Measurements from ENCODE around the gene NGLY1. TPM values are rescaled to one million over a fixed set of nuclear protein-coding genes. Genes with fewer than 3 reads are reported as not detected.

The NGLY1 gene
- total RNA-seq, 1 experiment from 2014 or later = 29.4 TPM

DNA sequence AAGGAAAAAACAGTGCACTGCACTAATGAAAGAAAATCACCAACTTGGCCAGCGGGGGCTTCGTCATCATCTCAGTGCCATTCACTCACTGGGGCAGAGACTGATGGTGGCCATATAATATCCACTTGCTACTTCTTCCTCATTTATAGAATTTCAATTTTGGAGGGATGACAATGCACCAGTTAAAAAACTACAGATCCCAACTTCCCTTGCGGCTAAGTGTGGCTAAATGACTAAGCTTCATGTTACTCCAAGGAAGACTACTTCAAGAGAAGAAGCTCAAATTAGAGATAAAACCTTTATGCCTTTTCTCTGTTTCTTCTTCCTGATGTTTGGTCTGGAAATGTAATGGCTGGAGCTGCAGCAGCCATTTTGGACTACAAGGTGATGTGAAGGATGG, 38.8 kb downstream of the NGLY1 start:
- no peaks in the 10 kb centered on the region for H3K9me2 ChIP-seq (ENCODE audit: insufficient read depth)
- no peaks in the 10 kb centered on the region for H3K9me3 ChIP-seq (ENCODE audit: insufficient read depth, low read depth)
- no TSS peak for BruUV-seq (replicated peaks)
- H2AFZ ChIP-seq = no peak overlapping the region
- H3K4me1 ChIP-seq (replicated peaks; ENCODE audit: insufficient read depth) = peaks cover 7% of the 10 kb centered on the region
- peaks cover 9% of the 10 kb centered on the region for H3K36me3 ChIP-seq (ENCODE audit: low read depth)
- intact Hi-C loops (cut with micrococcal nuclease; ENCODE audit: unreplicated experiment) = no loop called here
- H3K4me3 ChIP-seq = no peak overlapping the region
- H4K20me1 ChIP-seq (ENCODE audit: insufficient read depth) = no peaks in the 10 kb centered on the region
- no peak overlapping the region for H3K4me2 ChIP-seq
- ChIA-PET CTCF (no interaction called here), POLR2A (ENCODE audit: unreplicated experiment) (no interaction called here)
- no peaks in the 10 kb centered on the region for H3K79me2 ChIP-seq (ENCODE audit: low read depth)
- no peak overlapping the region for H3K27ac ChIP-seq
- DNase-seq = no peak
- no peaks in the 10 kb centered on the region for H3F3A ChIP-seq (ENCODE audit: insufficient read depth, low read depth)
- TF ChIP-seq, protein P1, sequence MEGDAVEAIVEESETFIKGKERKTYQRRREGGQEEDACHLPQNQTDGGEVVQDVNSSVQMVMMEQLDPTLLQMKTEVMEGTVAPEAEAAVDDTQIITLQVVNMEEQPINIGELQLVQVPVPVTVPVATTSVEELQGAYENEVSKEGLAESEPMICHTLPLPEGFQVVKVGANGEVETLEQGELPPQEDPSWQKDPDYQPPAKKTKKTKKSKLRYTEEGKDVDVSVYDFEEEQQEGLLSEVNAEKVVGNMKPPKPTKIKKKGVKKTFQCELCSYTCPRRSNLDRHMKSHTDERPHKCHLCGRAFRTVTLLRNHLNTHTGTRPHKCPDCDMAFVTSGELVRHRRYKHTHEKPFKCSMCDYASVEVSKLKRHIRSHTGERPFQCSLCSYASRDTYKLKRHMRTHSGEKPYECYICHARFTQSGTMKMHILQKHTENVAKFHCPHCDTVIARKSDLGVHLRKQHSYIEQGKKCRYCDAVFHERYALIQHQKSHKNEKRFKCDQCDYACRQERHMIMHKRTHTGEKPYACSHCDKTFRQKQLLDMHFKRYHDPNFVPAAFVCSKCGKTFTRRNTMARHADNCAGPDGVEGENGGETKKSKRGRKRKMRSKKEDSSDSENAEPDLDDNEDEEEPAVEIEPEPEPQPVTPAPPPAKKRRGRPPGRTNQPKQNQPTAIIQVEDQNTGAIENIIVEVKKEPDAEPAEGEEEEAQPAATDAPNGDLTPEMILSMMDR (conservative IDR thresholded peaks at IDR 0.05) = no peak
- no peak for TF ChIP-seq EZH2 (IDR thresholded peaks at IDR 0.05; ENCODE audit: low read depth)
- no peaks in the 10 kb centered on the region for H3K27me3 ChIP-seq (ENCODE audit: insufficient read depth, low read depth)

DNA sequence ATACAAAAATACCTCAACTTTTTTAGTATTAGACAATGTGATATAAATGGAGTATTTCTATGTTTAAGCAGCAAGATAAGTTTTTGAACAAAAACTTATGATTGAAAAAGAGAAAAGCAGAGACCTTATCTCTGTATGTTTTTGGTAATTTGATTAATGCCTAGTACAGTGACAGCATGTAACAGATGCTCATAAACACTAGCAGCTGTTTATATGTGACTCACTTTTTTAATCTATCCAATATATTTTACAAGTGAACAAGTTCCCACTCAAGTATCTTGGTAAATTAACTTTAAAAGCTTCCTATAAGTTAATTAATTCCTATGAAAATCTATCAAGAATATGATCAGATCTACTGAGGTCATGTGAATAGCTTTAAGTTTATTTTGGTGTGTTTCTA, 55.1 kb downstream of the NGLY1 start:
- Histone ChIP-seq H3K36me3 (ENCODE audit: low read depth) (peaks cover 26% of the 10 kb centered on the region), H2AFZ (no peak overlapping the region), H3K4me3 (no peak overlapping the region), H3K4me1 (replicated peaks; ENCODE audit: insufficient read depth) (peaks cover 33% of the 10 kb centered on the region), H3K79me2 (ENCODE audit: low read depth) (no peaks in the 10 kb centered on the region), H3K27ac (no peak overlapping the region), H3K9me2 (ENCODE audit: insufficient read depth) (0 out of 2 replicates have a peak, but pooled peaks cover 4% of the 10 kb centered on the region), H4K20me1 (ENCODE audit: insufficient read depth) (no peaks in the 10 kb centered on the region), H3K27me3 (ENCODE audit: insufficient read depth, low read depth) (no peaks in the 10 kb centered on the region), H3F3A (ENCODE audit: insufficient read depth, low read depth) (peaks cover 26% of the 10 kb centered on the region), H3K9me3 (ENCODE audit: insufficient read depth, low read depth) (no peaks in the 10 kb centered on the region), H3K4me2 (no peak overlapping the region)
- ChIA-PET POLR2A (ENCODE audit: unreplicated experiment) (no interaction called here), CTCF (no interaction called here)
- no peak for DNase-seq
- BruUV-seq (replicated peaks) = no TSS peak
- no peak for TF ChIP-seq EZH2 (IDR thresholded peaks at IDR 0.05; ENCODE audit: low read depth)
- TF ChIP-seq, protein P1 (conservative IDR thresholded peaks at IDR 0.05) = no peak
- intact Hi-C loops (cut with micrococcal nuclease; ENCODE audit: unreplicated experiment) = no loop called here

DNA sequence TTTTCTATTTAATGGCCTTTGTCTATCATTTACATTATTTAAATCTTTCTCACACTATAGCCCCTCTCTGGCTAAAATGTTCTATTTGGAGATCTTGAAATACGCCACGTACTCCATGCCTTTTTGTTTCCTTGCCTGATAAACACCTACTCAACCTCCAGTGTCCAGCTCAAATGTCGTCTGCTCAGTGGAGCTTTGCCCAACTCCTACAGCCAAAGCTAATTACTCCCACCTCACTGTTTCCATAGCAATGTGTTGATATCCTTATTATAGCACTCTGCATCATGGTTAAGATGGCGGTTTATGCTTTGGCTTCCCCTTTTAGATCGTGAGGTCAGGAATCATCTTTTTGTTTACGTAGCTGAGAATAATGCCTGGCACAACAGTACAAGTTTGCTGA, 55.9 kb downstream of the NGLY1 start:
- TF ChIP-seq, protein P1 (conservative IDR thresholded peaks at IDR 0.05) = no peak
- no peak for TF ChIP-seq EZH2 (IDR thresholded peaks at IDR 0.05; ENCODE audit: low read depth)
- ChIA-PET CTCF (no interaction called here), POLR2A (ENCODE audit: unreplicated experiment) (interaction anchor here (0.6 kb wide), 1 partner anchor 1940 kb away, joined by 4 read pairs; no protein-coding TSS in a partner anchor)
- no peaks in the 10 kb centered on the region for H3K27me3 ChIP-seq (ENCODE audit: insufficient read depth, low read depth)
- H4K20me1 ChIP-seq (ENCODE audit: insufficient read depth) = no peaks in the 10 kb centered on the region
- peaks cover 33% of the 10 kb centered on the region for H3K4me1 ChIP-seq (replicated peaks; ENCODE audit: insufficient read depth)
- no peak overlapping the region for H3K4me2 ChIP-seq
- no peak overlapping the region for H2AFZ ChIP-seq
- no peaks in the 10 kb centered on the region for H3K9me3 ChIP-seq (ENCODE audit: insufficient read depth, low read depth)
- H3K4me3 ChIP-seq = no peak overlapping the region
- H3K79me2 ChIP-seq (ENCODE audit: low read depth) = no peaks in the 10 kb centered on the region
- BruUV-seq (replicated peaks) = no TSS peak
- peaks cover 26% of the 10 kb centered on the region for H3F3A ChIP-seq (ENCODE audit: insufficient read depth, low read depth)
- H3K36me3 ChIP-seq (ENCODE audit: low read depth) = peaks cover 26% of the 10 kb centered on the region
- H3K27ac ChIP-seq = no peak overlapping the region
- intact Hi-C loops (cut with micrococcal nuclease; ENCODE audit: unreplicated experiment) = no loop called here
- DNase-seq = no peak
- 0 out of 2 replicates have a peak, but pooled peaks cover 4% of the 10 kb centered on the region for H3K9me2 ChIP-seq (ENCODE audit: insufficient read depth)
